ENCODE results near the gene MAML2. TPM values are rescaled to one million over a fixed set of nuclear protein-coding genes. Genes with fewer than 3 reads are reported as not detected.

The MAML2 gene
- total and polyA plus RNA-seq, 2 of the 13 experiments (the other 11 are each of a cell fraction or from before 2014, with no cell fraction given) = 2.3 to 25.9 TPM

- intact Hi-C loops (cut with micrococcal nuclease; ENCODE audit: unreplicated experiment) (no loop called here), in situ Hi-C loops (cut with HindIII; ENCODE audit: extremely low pct_ligation_motif_present, low pct_unique_long_range_greater_than_20kb) (no loop called here)
- Histone ChIP-seq H3K4me3 (replicated peaks in 1 of 3; ENCODE audit: insufficient read depth in 1 of 3, low read depth in 2 of 3, low read length in 3 of 3) (no peak overlapping the region), H3K27me3 (ENCODE audit: control insufficient read depth in 1 of 2, insufficient read depth in 2 of 2, low read length in 2 of 2) (no peaks in the 10 kb centered on the region), H3K27ac (ENCODE audit: extremely low read length, insufficient read depth, low read length) (no peak overlapping the region), H4K20me1 (ENCODE audit: insufficient read depth, low read length) (no peaks in the 10 kb centered on the region), H3K36me3 (replicated peaks in 1 of 2; ENCODE audit: control insufficient read depth in 1 of 2, insufficient read depth in 2 of 2, low read length in 2 of 2) (peaks cover 0 to 3% of the 10 kb centered on the region in 2 experiments; a peak in 3 of 5 replicates), H3K9me3 (ENCODE audit: low read length) (no peaks in the 10 kb centered on the region), H3K9ac (ENCODE audit: insufficient read depth, low read depth, low read length) (no peak overlapping the region), H3K79me2 (ENCODE audit: insufficient read depth, low read length) (peaks cover 10% of the 10 kb centered on the region), H3K4me1 (ENCODE audit: insufficient read depth, low read length) (no peaks in the 10 kb centered on the region), H3K4me2 (ENCODE audit: low read depth, low read length) (no peak overlapping the region), H2AFZ (ENCODE audit: low read length) (no peak overlapping the region)
- DNase-seq (ENCODE audit: low spot score) = no peak
- WGBS (ENCODE audit: low lambda C conversion rate) = 95% methylated on average over 4 of the region's 4 CpGs
- CTCF ChIA-PET (ENCODE audit: low intra/inter-chr PET ratio, low total read pairs) = no interaction called here
- POLR2A ChIA-PET = no interaction called here
- ATAC-seq = no peak
- BruUV-seq (replicated peaks) = no TSS peak
- FAIRE-seq = no peak
- no peak for TF ChIP-seq ZNF790 (CRISPR knock-in tag; IDR thresholded peaks at IDR 0.05; ENCODE audit: borderline replicate concordance)
- no peak for TF ChIP-seq MEF2D (CRISPR knock-in tag; IDR thresholded peaks at IDR 0.05)
- no peak for TF ChIP-seq ZFP91 (CRISPR knock-in tag; IDR thresholded peaks at IDR 0.05; ENCODE audit: borderline replicate concordance)
- TF ChIP-seq ZNF609 (CRISPR knock-in tag; IDR thresholded peaks at IDR 0.05; ENCODE audit: borderline replicate concordance) = no peak
- TF ChIP-seq STAG1 (CRISPR knock-in tag; IDR thresholded peaks at IDR 0.05) = no peak
- no peak for TF ChIP-seq ZIK1 (CRISPR knock-in tag; IDR thresholded peaks at IDR 0.05; ENCODE audit: borderline replicate concordance, low read depth)
- TF ChIP-seq BRCA1 (CRISPR knock-in tag; IDR thresholded peaks at IDR 0.05) = no peak
- no peak for TF ChIP-seq HNF4A (CRISPR knock-in tag; IDR thresholded peaks at IDR 0.05)
- TF ChIP-seq PLRG1 (conservative IDR thresholded peaks at IDR 0.05) = no peak
- no peak for TF ChIP-seq SALL2 (CRISPR knock-in tag; IDR thresholded peaks at IDR 0.05)
- no peak for TF ChIP-seq KMT2A (CRISPR knock-in tag; IDR thresholded peaks at IDR 0.05)
- TF ChIP-seq ARNT2 (CRISPR knock-in tag; IDR thresholded peaks at IDR 0.05; ENCODE audit: low read depth) = no peak
- TF ChIP-seq, protein P1, sequence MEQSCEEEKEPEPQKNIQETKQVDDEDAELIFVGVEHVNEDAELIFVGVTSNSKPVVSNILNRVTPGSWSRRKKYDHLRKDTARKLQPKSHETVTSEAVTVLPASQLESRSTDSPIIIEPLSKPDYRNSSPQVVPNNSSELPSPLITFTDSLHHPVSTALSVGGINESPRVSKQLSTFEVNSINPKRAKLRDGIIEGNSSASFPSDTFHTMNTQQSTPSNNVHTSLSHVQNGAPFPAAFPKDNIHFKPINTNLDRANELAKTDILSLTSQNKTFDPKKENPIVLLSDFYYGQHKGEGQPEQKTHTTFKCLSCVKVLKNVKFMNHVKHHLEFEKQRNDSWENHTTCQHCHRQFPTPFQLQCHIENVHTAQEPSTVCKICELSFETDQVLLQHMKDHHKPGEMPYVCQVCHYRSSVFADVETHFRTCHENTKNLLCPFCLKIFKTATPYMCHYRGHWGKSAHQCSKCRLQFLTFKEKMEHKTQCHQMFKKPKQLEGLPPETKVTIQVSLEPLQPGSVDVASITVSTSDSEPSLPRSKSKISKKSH (CRISPR knock-in tag; IDR thresholded peaks at IDR 0.05; ENCODE audit: borderline replicate concordance) = no peak
- TF ChIP-seq DPF2 (CRISPR knock-in tag; IDR thresholded peaks at IDR 0.05; ENCODE audit: borderline replicate concordance, low read depth) = no peak
- TF ChIP-seq ZNF3 (CRISPR knock-in tag; IDR thresholded peaks at IDR 0.05) = no peak
- TF ChIP-seq TFAP4 (IDR thresholded peaks at IDR 0.05; ENCODE audit: borderline replicate concordance, low read depth) = no peak
- no peak for TF ChIP-seq ZNF775 (CRISPR knock-in tag; IDR thresholded peaks at IDR 0.05; ENCODE audit: borderline replicate concordance)
Measured at GRCh38 chr11:96271777-96272176, 71.2 kb downstream of the MAML2 start.
